ENCODE data around the gene PLEKHA4. TPM values are rescaled to one million over a fixed set of nuclear protein-coding genes. Genes with fewer than 3 reads are reported as not detected.

The PLEKHA4 gene
- total RNA-seq, 2 experiments from 2014 or later, result 8.1 to 8.4 TPM

DNA sequence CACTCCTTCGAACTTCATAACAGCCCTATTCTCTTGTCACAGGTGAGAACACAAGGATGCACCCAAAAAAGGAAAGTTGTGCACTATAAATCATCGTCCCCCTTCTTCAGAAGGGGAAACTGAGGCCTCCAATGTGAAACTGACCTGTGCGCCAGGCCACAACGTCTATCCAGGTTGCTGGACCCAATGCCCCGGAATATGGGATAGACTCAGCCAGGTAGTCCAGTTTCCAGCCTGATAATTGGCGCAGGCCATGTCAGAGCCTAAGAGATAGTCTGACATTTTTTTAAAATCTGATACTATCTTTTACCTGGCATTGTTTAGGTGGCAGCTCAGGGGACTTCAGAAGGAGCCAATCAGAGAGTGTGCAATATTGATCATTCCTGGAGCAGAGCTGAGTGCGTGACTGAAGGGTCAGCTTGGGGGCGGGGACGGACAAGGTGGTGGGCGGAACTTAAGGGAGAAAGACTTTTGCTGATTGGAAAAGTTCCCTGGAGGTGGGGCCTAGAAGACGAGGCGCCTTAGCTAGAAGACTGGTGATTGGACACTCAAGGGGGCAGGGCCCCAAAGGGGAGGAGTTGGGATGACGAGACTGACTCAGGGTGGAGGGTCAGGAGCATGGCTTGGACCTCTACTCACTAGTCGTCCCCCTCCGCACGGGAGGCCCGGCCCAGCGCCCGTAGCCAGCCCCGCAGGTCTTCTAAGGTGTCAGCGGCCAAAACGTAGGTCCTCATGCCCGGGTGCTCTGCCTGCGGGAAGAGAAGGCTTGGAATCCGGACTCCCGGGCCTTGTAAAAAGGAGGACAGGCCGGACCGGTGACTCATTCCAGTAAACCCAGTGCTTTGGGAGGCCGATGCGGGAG is 8.5 kb downstream of the PLEKHA4 start:
- Histone ChIP-seq H4K20me1 (ENCODE audit: insufficient read depth, low read length) (no peaks in the 10 kb centered on the region), H3K4me1 (ENCODE audit: insufficient read depth, low read length, poor library complexity, severe bottlenecking) (peaks cover 12% of the 10 kb centered on the region), H3K79me2 (ENCODE audit: insufficient read depth, low read depth, low read length) (no peaks in the 10 kb centered on the region), H3K9me3 (ENCODE audit: low read length) (no peaks in the 10 kb centered on the region), H3K4me2 (ENCODE audit: low read length) (peak overlapping the region; percentile 59), H2AFZ (ENCODE audit: low read length) (peak overlapping the region; percentile 87), H3K4me3 (ENCODE audit: low read depth, low read length, poor library complexity, severe bottlenecking) (peak overlapping the region; percentile 52), H3K27ac (ENCODE audit: low read depth, low read length, poor library complexity, severe bottlenecking) (no peak overlapping the region), H3K9me2 (ENCODE audit: insufficient read depth, low read length) (no peaks in the 10 kb centered on the region), H3K36me3 (ENCODE audit: insufficient read depth, low read length) (no peaks in the 10 kb centered on the region)
- intact Hi-C loops (cut with micrococcal nuclease; ENCODE audit: unreplicated experiment), result no loop called here
- TF ChIP-seq, protein P1, sequence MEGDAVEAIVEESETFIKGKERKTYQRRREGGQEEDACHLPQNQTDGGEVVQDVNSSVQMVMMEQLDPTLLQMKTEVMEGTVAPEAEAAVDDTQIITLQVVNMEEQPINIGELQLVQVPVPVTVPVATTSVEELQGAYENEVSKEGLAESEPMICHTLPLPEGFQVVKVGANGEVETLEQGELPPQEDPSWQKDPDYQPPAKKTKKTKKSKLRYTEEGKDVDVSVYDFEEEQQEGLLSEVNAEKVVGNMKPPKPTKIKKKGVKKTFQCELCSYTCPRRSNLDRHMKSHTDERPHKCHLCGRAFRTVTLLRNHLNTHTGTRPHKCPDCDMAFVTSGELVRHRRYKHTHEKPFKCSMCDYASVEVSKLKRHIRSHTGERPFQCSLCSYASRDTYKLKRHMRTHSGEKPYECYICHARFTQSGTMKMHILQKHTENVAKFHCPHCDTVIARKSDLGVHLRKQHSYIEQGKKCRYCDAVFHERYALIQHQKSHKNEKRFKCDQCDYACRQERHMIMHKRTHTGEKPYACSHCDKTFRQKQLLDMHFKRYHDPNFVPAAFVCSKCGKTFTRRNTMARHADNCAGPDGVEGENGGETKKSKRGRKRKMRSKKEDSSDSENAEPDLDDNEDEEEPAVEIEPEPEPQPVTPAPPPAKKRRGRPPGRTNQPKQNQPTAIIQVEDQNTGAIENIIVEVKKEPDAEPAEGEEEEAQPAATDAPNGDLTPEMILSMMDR (conservative IDR thresholded peaks at IDR 0.05; ENCODE audit: low read length), result no peak
- no peak for TF ChIP-seq EZH2phosphoT487 (IDR thresholded peaks at IDR 0.05; ENCODE audit: borderline replicate concordance, low read depth, low read length)
- DNase-seq (ENCODE audit: low spot score), result no peak
- ChIA-PET POLR2A (interaction anchor here (0.6 kb wide), 1 partner anchor 138 kb away, joined by 5 read pairs; no protein-coding TSS in a partner anchor), CTCF (ENCODE audit: unreplicated experiment) (no interaction called here)
- BruUV-seq (replicated peaks), result no TSS peak

DNA sequence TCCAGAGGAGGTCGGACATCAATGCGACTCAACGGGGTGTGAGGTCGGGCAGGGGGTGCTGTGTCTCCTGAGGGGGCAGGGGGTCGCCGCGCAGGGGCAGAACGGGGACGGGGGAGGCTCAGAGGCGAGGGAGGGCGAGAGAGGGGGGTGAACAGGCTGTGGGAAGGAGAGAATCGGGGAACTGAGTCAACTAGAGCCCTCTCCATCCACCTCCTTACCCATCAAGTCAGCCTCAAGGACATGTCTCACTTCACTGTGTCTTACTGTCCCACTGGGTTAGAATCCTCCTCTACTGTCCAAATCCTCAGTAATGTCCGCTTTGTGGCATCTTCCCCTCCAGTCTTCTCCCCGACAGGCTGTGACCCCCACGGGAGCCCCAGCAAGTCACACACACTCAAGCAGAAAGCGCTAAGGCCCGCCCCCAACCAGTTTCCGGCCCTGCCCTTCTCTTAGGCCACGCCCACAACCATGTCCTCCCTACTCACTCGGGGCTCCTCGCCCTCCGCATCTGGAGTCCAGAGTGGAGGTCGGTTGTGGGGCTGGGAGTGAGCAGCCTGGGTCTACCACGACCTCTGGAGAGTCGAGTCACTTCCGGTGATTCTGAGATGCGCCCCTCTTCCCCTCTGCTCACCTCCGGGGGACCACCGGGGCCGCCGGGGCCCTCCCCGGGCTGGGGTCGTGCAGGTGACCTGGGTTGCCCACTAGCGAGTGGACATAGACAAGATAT is 9.3 kb downstream of the PLEKHA4 start:
- ChIA-PET POLR2A (interaction anchor here (0.6 kb wide), 1 partner anchor 137 kb away, joined by 5 read pairs; no protein-coding TSS in a partner anchor), CTCF (ENCODE audit: unreplicated experiment) (interaction anchor here (0.6 kb wide), 1 partner anchor 626 kb away, joined by 3 read pairs; no protein-coding TSS in a partner anchor)
- intact Hi-C loops (cut with micrococcal nuclease; ENCODE audit: unreplicated experiment), result no loop called here
- Histone ChIP-seq H2AFZ (ENCODE audit: low read length) (peak overlapping the region; percentile 87), H3K4me3 (ENCODE audit: low read depth, low read length, poor library complexity, severe bottlenecking) (peak overlapping the region; percentile 52), H3K79me2 (ENCODE audit: insufficient read depth, low read depth, low read length) (no peaks in the 10 kb centered on the region), H3K4me2 (ENCODE audit: low read length) (peak overlapping the region; percentile 59), H3K36me3 (ENCODE audit: insufficient read depth, low read length) (no peaks in the 10 kb centered on the region), H3K4me1 (ENCODE audit: insufficient read depth, low read length, poor library complexity, severe bottlenecking) (peaks cover 12% of the 10 kb centered on the region), H4K20me1 (ENCODE audit: insufficient read depth, low read length) (no peaks in the 10 kb centered on the region), H3K27ac (ENCODE audit: low read depth, low read length, poor library complexity, severe bottlenecking) (no peak overlapping the region), H3K9me2 (ENCODE audit: insufficient read depth, low read length) (no peaks in the 10 kb centered on the region), H3K9me3 (ENCODE audit: low read length) (no peaks in the 10 kb centered on the region)
- TF ChIP-seq, protein P1 (conservative IDR thresholded peaks at IDR 0.05; ENCODE audit: low read length), result no peak
- no peak for TF ChIP-seq EZH2phosphoT487 (IDR thresholded peaks at IDR 0.05; ENCODE audit: borderline replicate concordance, low read depth, low read length)
- DNase-seq (ENCODE audit: low spot score), result peak; percentile 79
- no TSS peak for BruUV-seq (replicated peaks)

Measured in OCI-LY7 (cell line).